NCI-H510A (cell line): ENCODE results near the gene PROX2.

Source experiments
- DNase-seq: peaks from one replicate; lab custom pipeline; 2025; lab: John Stamatoyannopoulos, UW

The PROX2 gene

DNA sequence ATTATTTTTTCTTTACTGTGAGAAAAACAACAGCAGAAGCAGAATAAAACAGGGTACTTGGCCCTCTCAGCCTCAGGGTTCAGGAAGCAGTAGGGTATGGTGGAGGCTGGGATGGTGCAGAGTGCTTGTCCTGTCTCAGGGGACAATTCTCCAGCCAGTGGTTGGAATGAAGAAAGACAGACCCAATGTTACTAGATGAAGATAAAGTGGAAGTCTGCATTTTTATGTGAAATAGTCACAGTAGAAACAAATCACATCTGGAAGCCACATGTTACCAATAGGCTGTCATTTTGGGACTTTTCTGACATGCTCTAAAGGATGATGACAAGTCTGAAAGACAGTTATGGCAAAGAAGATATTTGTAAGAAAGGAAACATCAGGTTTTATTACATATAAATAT, 32.3 kb downstream of the PROX2 start:
- DNase-seq: no peak

- DNase-seq: no peak
Measured at GRCh38 chr14:74841230-74842207, 34.4 kb downstream of the PROX2 start.

- DNase-seq: no peak
Measured at GRCh38 chr14:74840603-74841030, 35.3 kb downstream of the PROX2 start.

GRCh38 chr14:74838166-74838565, 37.8 kb downstream of the PROX2 start:
- DNase-seq: no peak

GRCh38 chr14:74836251-74836960, 39.5 kb downstream of the PROX2 start:
- no peak for DNase-seq

GRCh38 chr14:74835645-74836250, 40.2 kb downstream of the PROX2 start:
- no peak for DNase-seq

- no peak for DNase-seq
Measured at GRCh38 chr14:74834692-74835392, 41.1 kb downstream of the PROX2 start.

DNA sequence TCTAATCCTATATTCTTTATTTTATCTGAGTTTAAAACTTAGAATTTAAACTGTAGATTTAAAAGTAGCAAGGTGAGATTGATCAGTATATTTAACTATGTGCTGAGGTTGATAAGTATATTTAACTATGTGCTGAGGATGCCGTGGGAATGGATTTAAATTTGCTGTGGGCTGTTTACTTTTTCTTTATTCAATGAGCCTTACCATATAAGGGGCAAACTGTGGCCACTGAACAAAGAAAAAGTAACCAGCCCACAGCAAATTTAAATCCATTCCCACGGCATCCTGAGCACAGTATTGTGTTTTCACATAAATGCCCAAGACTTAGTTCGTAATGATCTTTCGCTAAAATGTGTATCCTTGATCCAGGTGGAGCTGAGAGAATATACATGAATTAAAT, 43.1 kb downstream of the PROX2 start:
- no peak for DNase-seq

DNA sequence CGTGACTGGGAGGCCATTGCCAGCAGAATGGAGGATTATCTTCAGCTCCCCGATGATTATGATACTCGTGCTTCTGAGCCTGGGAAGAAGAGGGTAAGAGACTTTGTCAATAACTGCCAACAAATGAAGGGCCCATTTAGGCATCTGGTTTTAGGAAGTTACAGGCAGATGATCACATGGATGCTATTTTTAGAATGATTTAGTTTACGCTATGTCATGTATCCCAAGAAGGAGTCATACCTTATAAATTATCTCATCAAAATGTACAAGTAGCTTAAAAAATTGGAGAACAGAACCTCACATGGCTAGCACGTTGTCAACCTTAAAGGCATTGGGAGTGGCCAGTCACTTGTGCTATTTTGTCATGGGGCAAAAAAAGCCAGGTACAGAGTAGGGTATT, 46.7 kb downstream of the PROX2 start:
- DNase-seq: no peak

DNA sequence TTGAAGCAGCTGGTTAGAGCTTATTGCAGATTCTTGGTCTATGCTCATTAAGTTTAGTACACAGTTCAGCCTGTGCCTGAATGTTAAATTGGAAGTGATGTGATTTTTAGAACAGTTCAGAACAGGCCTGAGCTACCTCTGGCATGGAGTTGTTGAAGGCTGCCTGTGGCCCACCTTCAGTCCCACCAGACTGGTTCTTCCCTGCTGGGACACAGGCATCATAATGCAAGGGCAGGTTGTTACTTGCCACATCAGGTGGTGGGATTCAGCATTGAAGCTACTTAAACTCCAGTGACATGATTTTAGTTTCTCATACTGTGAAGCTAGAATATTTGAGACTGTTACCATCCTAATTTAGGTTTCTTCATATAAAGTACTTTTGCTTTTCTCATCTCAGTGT, 49.4 kb downstream of the PROX2 start:
- no peak for DNase-seq
